Natural killer cell (primary cell): ENCODE results near the gene KLRC1. TPM values are rescaled to one million over a fixed set of nuclear protein-coding genes. Genes with fewer than 3 reads are reported as not detected.
"Not testable (repeated sequence)": the region's sequence is repeated elsewhere in the genome, so short reads cannot be mapped to it uniquely, and the experiment has no call there.

Experiments
- ATAC-seq, 3 donors: fragments of 150-1000 bp in 2 of 3; fragments of 200-7000 bp in 1 of 3; cut with Tn5 transposase; 1 replicate in 1 of 3; 2 replicates in 2 of 3; pipeline ENCODE4 v1.10.0; 2021; ENCODE audit warnings: mild to moderate bottlenecking in 2 of 3, moderate library complexity in 2 of 3
- DNase-seq, 2 donors: peaks; one replicate each; pipeline versions ENCODE4 v3.0.0 to v3.0.0-alpha.2; 2013 to 2021; ENCODE audit warnings: mixed read lengths in 1 of 2
- H3K27ac ChIP-seq: one replicate; pipeline ENCODE4 v1.5.1; 2013; ENCODE audit warnings: mild to moderate bottlenecking, low read length
- H3K27me3 ChIP-seq: one replicate; pipeline ENCODE4 v1.6.1; 2013; ENCODE audit warnings: low read length; ENCODE audit not compliant: control insufficient read depth, insufficient read depth
- H3K36me3 ChIP-seq: one replicate; pipeline ENCODE4 v1.6.1; 2013; ENCODE audit warnings: low read length; ENCODE audit not compliant: control insufficient read depth, insufficient read depth
- H3K4me1 ChIP-seq: one replicate; pipeline ENCODE4 v1.6.1; 2013; ENCODE audit warnings: low read length; ENCODE audit not compliant: control insufficient read depth, insufficient read depth
- H3K4me3 ChIP-seq: one replicate; pipeline ENCODE4 v1.5.1; 2013; ENCODE audit warnings: low read length
- H3K9me3 ChIP-seq: one replicate; pipeline ENCODE4 v1.6.1; 2013; ENCODE audit warnings: low read length; ENCODE audit not compliant: control insufficient read depth, insufficient read depth
- H3K27ac Mint-ChIP-seq, 2 donors: one replicate each; pipeline ENCODE4 v1.8.0; 2022; ENCODE audit warnings: mild to moderate bottlenecking in 2 of 2, mixed read lengths in 2 of 2, moderate library complexity in 1 of 2
- H3K27me3 Mint-ChIP-seq, 2 donors: one replicate each; pipeline ENCODE4 v1.8.0; 2022; ENCODE audit warnings: low read depth in 2 of 2, mixed read lengths in 2 of 2
- H3K36me3 Mint-ChIP-seq: one replicate; pipeline ENCODE4 v1.8.0; 2022; ENCODE audit warnings: mixed read lengths
- H3K4me1 Mint-ChIP-seq, 2 donors: one replicate each; pipeline ENCODE4 v1.8.0; 2022; ENCODE audit warnings: mixed read lengths in 2 of 2
- H3K4me3 Mint-ChIP-seq: one replicate; pipeline ENCODE4 v1.8.0; 2022; ENCODE audit warnings: mild to moderate bottlenecking, moderate library complexity, mixed read lengths
- H3K9me3 Mint-ChIP-seq, 2 donors: one replicate each; pipeline ENCODE4 v1.8.0; 2022; ENCODE audit warnings: mixed read lengths in 2 of 2
- WGBS: methylation state at CpG from one replicate; pipeline ENCODE4 v1.1.7; 2013; ENCODE audit warnings: missing lambda C conversion rate; ENCODE audit not compliant: insufficient coverage; 5-methylcytosine and 5-hydroxymethylcytosine counted together
- intact Hi-C: fragments of 100-400 bp; cut with micrococcal nuclease; formaldehyde crosslinking; loops from one replicate; pipeline ENCODE4 v1.14.2; 2022
- total RNA-seq, 4 donors: library from RNA; stranded (reverse); fragments of 120-200 nt in 1 of 4; gene quantifications; one replicate each; pipeline versions ENCODE4 v1.2.3 to v1.2.4, GENCODE V29; 2013 to 2022

The KLRC1 gene
- total RNA-seq, 3 donors from 2014 or later (not counting 1 experiment from before 2014, with no cell fraction given): 30.0 to 180 (median 83.1) TPM

DNA sequence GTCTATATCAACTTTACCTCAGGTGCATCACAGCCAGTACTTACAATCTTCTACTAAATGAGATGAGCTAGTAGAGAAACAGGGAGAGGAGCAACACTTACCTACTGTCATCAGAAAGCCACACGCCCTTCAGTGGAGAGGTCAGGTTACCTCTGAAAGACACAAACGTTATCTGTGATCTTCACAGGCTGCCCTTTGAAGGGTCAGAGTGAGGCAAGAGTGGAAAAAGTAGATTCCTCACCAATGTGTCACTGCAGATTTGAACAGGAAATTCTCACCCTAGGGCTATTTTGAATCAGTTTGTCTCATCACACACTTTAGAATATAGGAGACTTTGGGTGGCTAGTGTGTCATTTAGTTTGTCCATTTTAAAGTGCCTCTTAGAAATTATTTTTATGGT lies 15.6 kb downstream of the KLRC1 start:
- Mint-ChIP-seq H3K4me1 (peaks cover 0 to 17% of the 10 kb centered on the region in 2 donors), H3K27ac (peak overlapping the region in 1 of 2 donors; percentile 11)
- H3K27me3 Mint-ChIP-seq, H3K4me1 ChIP-seq, H3K9me3 ChIP-seq, intact Hi-C loops, H3K36me3 ChIP-seq, H3K36me3 Mint-ChIP-seq, H3K27ac ChIP-seq, H3K27me3 ChIP-seq, H3K4me3 Mint-ChIP-seq, H3K4me3 ChIP-seq, DNase-seq, H3K9me3 Mint-ChIP-seq: not testable (repeated sequence)
- WGBS: no CpG with 5 or more reads among the region's 2 CpGs
- ATAC-seq: peak in 2 of 3 donors; percentile 70 to 82

DNA sequence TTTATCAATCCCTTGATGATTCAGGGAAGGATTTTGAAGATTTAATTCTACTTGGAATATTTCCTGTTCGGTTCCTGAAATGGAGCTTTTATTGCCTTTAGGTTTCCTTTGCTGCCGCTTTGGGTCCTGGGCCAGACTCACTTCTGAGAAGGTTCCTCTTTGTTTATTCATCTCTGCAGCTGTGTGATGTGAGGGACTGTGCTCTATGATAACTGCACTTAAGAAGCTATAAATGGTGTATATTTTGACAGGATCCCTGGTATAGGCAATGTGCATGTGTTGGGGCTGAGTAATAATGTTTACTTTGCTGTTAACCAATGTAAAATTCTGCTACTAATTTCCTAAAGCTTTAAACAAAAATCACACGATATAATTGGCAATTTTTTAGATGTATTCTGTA lies 17.4 kb downstream of the KLRC1 start, which contains the start of gene KLRC2:
TSS of gene KLRC2 (minus strand) at position 195 of the 400 bp plus-strand sequence. CDS start at position 171, 24 bp downstream.
- H3K36me3 Mint-ChIP-seq, H3K27me3 Mint-ChIP-seq, H3K27me3 ChIP-seq, H3K36me3 ChIP-seq, H3K9me3 ChIP-seq, H3K4me1 ChIP-seq, intact Hi-C loops, H3K9me3 Mint-ChIP-seq: not testable (repeated sequence)
- ATAC-seq (peak in 2 of 3 donors; percentile 47 to 64), DNase-seq (peak in 1 of 2 donors; percentile 11)
- 31% methylated on average over 2 of the region's 3 CpGs for WGBS
- peak within 1 kb of the TSS; percentile 35 for H3K4me3 ChIP-seq
- Mint-ChIP-seq H3K27ac (peak within 1 kb of the TSS in 1 of 2 donors; percentile 60), H3K4me3 (peak within 1 kb of the TSS; percentile 37), H3K4me1 (peaks cover 0 to 15% of the 10 kb centered on the region in 2 donors)
- peak within 1 kb of the TSS; percentile 25 for H3K27ac ChIP-seq

GRCh38 chr12:10430623-10431022 lies 22.6 kb downstream of the KLRC1 start:
- H3K9me3 Mint-ChIP-seq, H3K36me3 Mint-ChIP-seq, H3K27ac ChIP-seq, H3K36me3 ChIP-seq, H3K27me3 Mint-ChIP-seq, H3K4me3 ChIP-seq, DNase-seq, H3K4me3 Mint-ChIP-seq, H3K4me1 ChIP-seq, H3K9me3 ChIP-seq, intact Hi-C loops, H3K27me3 ChIP-seq: not testable (repeated sequence)
- peak in 2 of 3 donors; percentile 75 to 88 for ATAC-seq
- Mint-ChIP-seq H3K4me1 (peaks cover 0 to 11% of the 10 kb centered on the region in 2 donors), H3K27ac (peak overlapping the region in 1 of 2 donors; percentile 38)
- 41% methylated on average over 3 of the region's 4 CpGs for WGBS

GRCh38 chr12:10425938-10426337 lies 27.2 kb downstream of the KLRC1 start:
- H3K4me1 Mint-ChIP-seq, H3K36me3 ChIP-seq, H3K9me3 Mint-ChIP-seq, H3K27ac ChIP-seq, H3K27me3 ChIP-seq, H3K9me3 ChIP-seq, H3K4me3 Mint-ChIP-seq, DNase-seq, ATAC-seq, H3K4me1 ChIP-seq, H3K4me3 ChIP-seq, intact Hi-C loops, H3K27me3 Mint-ChIP-seq, H3K36me3 Mint-ChIP-seq: not testable (repeated sequence)
- WGBS: 96% methylated on average over 6 of the region's 8 CpGs
- peak overlapping the region in 1 of 2 donors; percentile 67 for H3K27ac Mint-ChIP-seq

DNA sequence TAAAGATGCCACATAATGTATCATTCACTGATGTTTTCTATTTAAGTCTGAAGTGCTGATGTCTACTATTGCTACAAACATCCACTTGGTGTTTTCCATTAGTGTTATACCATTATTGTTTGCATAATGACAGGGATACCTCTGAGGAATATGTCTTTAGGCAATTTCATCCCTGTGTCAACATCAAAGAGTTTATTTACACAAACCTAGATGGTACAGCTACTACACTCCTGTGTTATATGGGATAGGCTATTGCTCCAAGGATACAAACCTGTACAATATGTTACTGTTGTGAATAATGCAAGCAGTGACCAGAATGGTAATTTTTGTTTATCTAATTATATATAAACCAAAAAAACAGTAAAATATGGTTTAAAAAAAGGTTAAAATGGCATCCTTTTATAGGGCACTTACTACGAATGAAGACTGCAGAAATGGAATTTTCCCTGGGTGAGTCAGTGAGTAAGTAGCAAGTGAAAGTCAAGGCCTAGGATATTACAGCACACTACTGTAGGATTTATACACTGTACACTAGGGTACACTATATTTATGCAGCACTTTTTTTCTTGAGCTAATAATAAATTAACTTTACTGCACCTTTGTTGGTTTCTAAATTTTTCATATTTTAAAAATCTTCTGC lies 28.8 kb downstream of the KLRC1 start:
- H3K4me1 ChIP-seq, H3K4me1 Mint-ChIP-seq, H3K27ac Mint-ChIP-seq, H3K4me3 ChIP-seq, H3K36me3 ChIP-seq, H3K4me3 Mint-ChIP-seq, H3K27ac ChIP-seq, H3K9me3 ChIP-seq, H3K36me3 Mint-ChIP-seq, H3K9me3 Mint-ChIP-seq, DNase-seq, intact Hi-C loops, H3K27me3 ChIP-seq, H3K27me3 Mint-ChIP-seq: not testable (repeated sequence)
- no CpG with 5 or more reads among the region's 1 CpG for WGBS
- ATAC-seq: peak in 1 of 3 donors; percentile 24

- peak overlapping the region in 1 of 2 donors; percentile 47 for H3K27ac Mint-ChIP-seq
- H3K27me3 Mint-ChIP-seq, DNase-seq, H3K9me3 ChIP-seq, intact Hi-C loops, H3K27me3 ChIP-seq, H3K4me1 ChIP-seq, H3K4me1 Mint-ChIP-seq, H3K4me3 Mint-ChIP-seq, H3K9me3 Mint-ChIP-seq, H3K36me3 ChIP-seq, H3K27ac ChIP-seq, H3K4me3 ChIP-seq, H3K36me3 Mint-ChIP-seq: not testable (repeated sequence)
- WGBS: no CpG with 5 or more reads among the region's 3 CpGs
- peak; percentile 72 to 89 (median 81) for ATAC-seq
These were observed 31.0 kb downstream of the KLRC1 start for GRCh38 chr12:10422159-10422558.

DNA sequence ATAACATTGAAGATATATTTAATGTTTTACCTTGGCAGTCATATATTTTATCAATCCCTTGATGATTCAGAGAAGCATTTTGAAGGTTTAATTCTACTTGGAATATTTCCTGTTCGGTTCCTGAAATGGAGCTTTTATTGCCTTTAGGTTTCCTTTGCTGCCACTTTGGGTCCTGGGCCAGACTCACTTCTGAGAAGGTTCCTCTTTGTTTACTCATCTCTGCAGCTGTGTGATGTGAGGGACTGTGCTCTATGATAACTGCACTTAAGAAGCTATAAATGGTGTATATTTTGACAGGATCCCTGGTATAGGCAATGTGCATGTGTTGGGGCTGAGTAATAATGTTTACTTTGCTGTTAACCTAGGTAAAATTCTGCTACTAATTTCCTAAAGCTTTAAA lies 32.8 kb downstream of the KLRC1 start, which contains the start of gene KLRC3:
TSS of gene KLRC3 (minus strand) at position 262 of the 400 bp plus-strand sequence. CDS start at position 217, 45 bp downstream.
- WGBS: 17% methylated on average over 1 of the region's 1 CpG
- peaks cover 18% of the 10 kb centered on the region for H3K36me3 ChIP-seq
- Mint-ChIP-seq H3K4me3 (peak within 1 kb of the TSS; percentile 43), H3K27ac (peak within 1 kb of the TSS in 1 of 2 donors; percentile 74)
- H3K27ac ChIP-seq, H3K27me3 Mint-ChIP-seq, H3K9me3 Mint-ChIP-seq, intact Hi-C loops, H3K4me1 Mint-ChIP-seq, H3K27me3 ChIP-seq, H3K4me1 ChIP-seq, DNase-seq, H3K36me3 Mint-ChIP-seq, H3K9me3 ChIP-seq: not testable (repeated sequence)
- peak within 1 kb of the TSS; percentile 50 for H3K4me3 ChIP-seq
- ATAC-seq: peak in 1 of 3 donors; percentile 41
